ENCODE measurements around the gene HMCN2. TPM values are rescaled to one million over a fixed set of nuclear protein-coding genes. Genes with fewer than 3 reads are reported as not detected.

HMCN2 gene
- total and polyA plus RNA-seq, 4 donors: 0.24 to 1.8 (median 0.29) TPM

GRCh38 chr9:130235558-130236435 lies 29.8 kb upstream of the HMCN2 start:
- Histone ChIP-seq H3K4me1 (ENCODE audit: control insufficient read depth in 4 of 4, insufficient read depth in 4 of 4, low read length in 3 of 4) (peaks cover 0 to 7% (median 6%) of the 10 kb centered on the region in 4 donors), H3K9me3 (ENCODE audit: control insufficient read depth in 4 of 4, low read length in 3 of 4) (no peaks in the 10 kb centered on the region), H3K27me3 (ENCODE audit: control insufficient read depth in 4 of 4, insufficient read depth in 4 of 4, low read length in 3 of 4) (no peaks in the 10 kb centered on the region), H3K9ac (ENCODE audit: low read depth in 1 of 2, low read length in 2 of 2) (no peak overlapping the region), H3K27ac (ENCODE audit: low read depth in 1 of 2, low read length in 2 of 2) (no peak overlapping the region), H3K36me3 (ENCODE audit: control insufficient read depth in 4 of 4, insufficient read depth in 3 of 4, low read depth in 1 of 4, low read length in 3 of 4) (no peaks in the 10 kb centered on the region), H3K4me3 (ENCODE audit: low read depth in 1 of 3, low read length in 3 of 3) (no peak overlapping the region)
- TF ChIP-seq ATF3 (IDR thresholded peaks at IDR 0.05) (no peak), CTCF (IDR thresholded peaks at IDR 0.05; ENCODE audit: low read depth, low read length, missing input control) (peak; percentile 92), RAD21 (IDR thresholded peaks at IDR 0.05) (peak; percentile 86 to 90)
- WGBS: 50% methylated on average over 45 of the region's 45 CpGs
- peak; percentile 76 for DNase-seq (ENCODE audit: low spot score)

- Histone ChIP-seq H3K36me3 (ENCODE audit: control insufficient read depth in 4 of 4, insufficient read depth in 3 of 4, low read depth in 1 of 4, low read length in 3 of 4) (no peaks in the 10 kb centered on the region), H3K27ac (ENCODE audit: low read depth in 1 of 2, low read length in 2 of 2) (no peak overlapping the region), H3K27me3 (ENCODE audit: control insufficient read depth in 4 of 4, insufficient read depth in 4 of 4, low read length in 3 of 4) (no peaks in the 10 kb centered on the region), H3K9ac (ENCODE audit: low read depth in 1 of 2, low read length in 2 of 2) (no peak overlapping the region), H3K4me1 (ENCODE audit: control insufficient read depth in 4 of 4, insufficient read depth in 4 of 4, low read length in 3 of 4) (peaks cover 4 to 14% (median 10%) of the 10 kb centered on the region in 4 donors), H3K9me3 (ENCODE audit: control insufficient read depth in 4 of 4, low read length in 3 of 4) (no peaks in the 10 kb centered on the region), H3K4me3 (ENCODE audit: low read depth in 1 of 3, low read length in 3 of 3) (no peak overlapping the region)
- 57% methylated on average over 10 of the region's 10 CpGs for WGBS
- no peak for DNase-seq (ENCODE audit: low spot score)
- TF ChIP-seq RAD21 (IDR thresholded peaks at IDR 0.05) (no peak), SP1 (IDR thresholded peaks at IDR 0.05) (no peak), ATF3 (IDR thresholded peaks at IDR 0.05) (no peak), TAF1 (conservative IDR thresholded peaks at IDR 0.05) (no peak), HNF4A (conservative IDR thresholded peaks at IDR 0.05) (no peak), JUND (IDR thresholded peaks at IDR 0.05) (no peak), CTCF (IDR thresholded peaks at IDR 0.05; ENCODE audit: low read depth, low read length, missing input control) (no peak), YY1 (IDR thresholded peaks at IDR 0.05) (no peak), REST (IDR thresholded peaks at IDR 0.05) (no peak), HNF4G (IDR thresholded peaks at IDR 0.05) (no peak), NR2F2 (IDR thresholded peaks at IDR 0.05) (no peak), GABPA (IDR thresholded peaks at IDR 0.05 in 1 of 2, conservative IDR thresholded peaks at IDR 0.05 in 1 of 2) (no peak), ZBTB33 (IDR thresholded peaks at IDR 0.05) (no peak), FOXA1 (IDR thresholded peaks at IDR 0.05) (no peak), EGR1 (IDR thresholded peaks at IDR 0.05; ENCODE audit: low read depth in 2 of 2) (no peak), FOXA2 (IDR thresholded peaks at IDR 0.05) (no peak), MAX (IDR thresholded peaks at IDR 0.05) (no peak)
Observed at GRCh38 chr9:130236436-130236985, 29.0 kb upstream of the HMCN2 start.

Measured in liver (tissue), 9 donors.